GM18498 (cell line): Measurements from ENCODE around the gene EVA1C.
"Not testable (repeated sequence)": the region's sequence is repeated elsewhere in the genome, so short reads cannot be mapped to it uniquely, and the experiment has no call there.

ENCODE experiments used
- ATAC-seq: cut with Tn5 transposase; IDR thresholded peaks from one replicate; pipeline ENCODE4 v1.9.1; 2021; ENCODE audit warnings: mild to moderate bottlenecking, moderate library complexity; ENCODE audit not compliant: unreplicated experiment

EVA1C gene

DNA sequence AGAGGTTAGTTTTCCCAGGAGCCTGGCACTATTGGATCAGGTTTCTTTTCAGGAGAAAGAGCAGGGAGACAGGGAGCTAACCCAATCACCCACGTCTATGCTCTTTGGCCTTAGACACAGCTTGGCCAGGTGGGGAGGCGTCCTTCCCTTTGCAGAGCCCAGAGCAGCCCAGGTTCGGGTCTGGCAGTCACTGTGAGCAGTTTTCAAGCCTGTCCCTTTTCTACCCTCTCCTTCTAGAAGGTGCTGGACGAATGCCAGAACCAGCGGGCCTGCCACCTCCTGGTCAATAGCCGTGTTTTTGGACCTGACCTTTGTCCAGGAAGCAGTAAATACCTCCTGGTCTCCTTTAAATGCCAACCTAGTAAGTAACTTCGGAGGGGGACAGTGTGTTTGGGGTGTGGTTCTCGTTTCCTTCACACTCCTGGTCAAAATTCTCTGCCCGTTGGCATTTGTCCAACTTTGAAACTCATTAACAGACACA is 44.9 kb downstream of the EVA1C start:
- no peak for ATAC-seq

DNA sequence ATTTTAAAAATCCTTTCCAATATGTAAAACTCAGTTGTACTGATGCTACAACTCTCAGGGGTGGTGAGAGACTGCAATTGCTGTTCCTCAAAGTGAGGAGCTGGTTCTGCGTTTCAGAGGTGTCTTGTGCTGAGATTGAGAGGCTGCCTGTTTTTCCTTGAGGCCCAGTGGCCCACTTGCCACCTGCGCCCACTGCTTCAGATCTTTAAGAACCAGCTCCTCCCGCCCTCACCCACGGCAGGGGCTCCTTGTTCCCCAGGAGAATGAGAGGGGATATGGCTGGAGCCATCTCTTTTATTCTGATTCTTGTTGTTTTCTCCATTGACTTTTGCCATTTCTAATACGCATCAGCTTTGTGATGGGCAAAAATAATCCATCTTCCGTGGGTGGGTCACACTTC is 45.5 kb downstream of the EVA1C start:
- ATAC-seq, result no peak

DNA sequence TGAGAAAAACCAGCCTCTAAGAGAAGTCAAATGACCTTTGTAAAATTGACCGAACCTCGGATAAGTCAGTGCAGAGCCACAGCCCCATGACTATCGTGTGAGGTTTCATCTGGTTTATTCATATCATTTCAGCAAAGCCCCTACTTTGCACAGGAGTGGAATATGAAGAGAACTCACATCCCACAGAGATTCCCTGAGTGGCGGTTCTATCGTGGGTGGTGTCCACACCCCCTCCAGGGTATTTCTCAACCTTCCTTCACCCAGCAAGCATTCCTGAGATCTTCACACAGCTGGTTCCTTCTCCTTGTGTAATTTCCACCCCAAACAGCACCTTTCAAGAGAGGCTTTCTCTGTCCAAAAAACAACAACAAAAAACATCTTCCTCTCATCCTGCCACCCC is 47.5 kb downstream of the EVA1C start:
- ATAC-seq, result no peak

DNA sequence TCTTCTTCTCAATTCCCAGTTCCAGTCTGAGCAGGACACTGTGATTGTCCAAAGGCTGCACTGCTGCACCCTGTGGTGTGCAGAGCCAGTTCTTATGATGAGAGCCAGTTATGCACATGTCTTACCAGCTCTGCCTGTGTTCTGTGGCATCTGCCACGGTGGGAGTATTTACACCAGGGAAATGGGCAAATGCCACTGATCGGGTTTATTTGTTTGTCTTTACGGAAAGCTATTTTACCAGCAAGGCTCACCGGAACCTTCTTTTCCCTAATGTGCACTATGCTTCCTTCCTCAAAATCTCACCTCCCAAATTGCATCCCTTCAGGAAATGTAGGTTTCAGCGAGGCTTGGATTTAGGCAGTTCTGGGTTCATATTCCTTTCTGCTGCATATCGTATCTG is 49.0 kb downstream of the EVA1C start:
- ATAC-seq, result no peak

DNA sequence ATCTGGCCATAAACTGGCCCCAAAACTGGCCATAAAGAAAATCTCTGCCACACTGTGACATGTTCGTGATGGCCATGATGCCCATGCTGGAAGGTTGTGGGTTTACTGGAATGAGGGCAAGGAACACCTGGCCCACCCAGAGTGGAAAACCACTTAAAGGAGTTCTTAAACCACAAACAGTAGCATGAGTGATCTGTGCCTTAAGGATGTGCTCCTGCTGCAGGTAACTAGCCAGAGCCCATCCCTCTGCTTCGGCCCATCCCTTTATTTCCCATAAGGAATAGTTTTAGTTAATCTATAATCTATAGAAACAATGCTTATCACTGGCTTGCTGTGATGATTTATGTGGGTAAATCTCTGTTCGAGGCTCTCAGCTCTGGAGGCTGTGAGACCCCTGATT is 50.1 kb downstream of the EVA1C start:
- not testable (repeated sequence) for ATAC-seq

DNA sequence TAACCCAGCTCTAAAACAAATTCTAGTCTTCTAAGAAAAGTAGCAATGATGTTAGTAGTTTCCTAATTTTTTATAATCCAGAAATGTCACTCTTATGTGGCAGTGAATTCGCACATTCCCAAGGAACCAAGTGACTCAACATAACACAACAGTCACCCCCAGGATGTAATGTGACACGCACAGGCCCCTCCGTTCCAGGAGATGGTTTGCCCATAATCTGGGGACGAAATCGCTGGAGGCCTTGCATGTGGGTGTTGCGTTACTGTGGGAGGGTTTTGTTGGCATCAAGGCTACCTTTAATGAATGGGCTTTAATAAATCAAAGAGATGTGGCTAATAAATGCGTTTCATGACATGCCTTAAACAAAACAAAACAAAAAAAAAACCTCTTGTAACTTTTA is 50.9 kb downstream of the EVA1C start:
- ATAC-seq, result no peak

DNA sequence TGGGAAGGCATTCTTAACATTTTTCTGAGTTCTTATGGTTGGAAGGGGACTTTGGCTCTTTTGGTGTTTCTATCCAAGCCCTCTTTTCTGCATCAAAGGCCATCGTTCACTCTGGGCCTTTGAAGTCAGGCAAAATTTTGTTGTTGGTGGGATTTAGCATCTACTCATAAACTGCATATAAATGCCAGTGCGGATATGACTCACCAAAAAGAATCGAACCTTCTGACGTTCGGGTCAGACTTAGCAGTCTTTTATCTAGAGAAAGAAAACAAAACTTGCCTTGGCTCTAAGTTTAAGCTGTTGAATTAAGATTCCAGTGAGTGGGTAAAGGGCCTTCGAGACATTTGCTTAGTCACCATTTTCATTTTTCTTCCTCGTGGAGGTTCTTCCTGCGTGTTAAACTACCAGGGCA is 51.4 kb downstream of the EVA1C start:
- no peak for ATAC-seq

DNA sequence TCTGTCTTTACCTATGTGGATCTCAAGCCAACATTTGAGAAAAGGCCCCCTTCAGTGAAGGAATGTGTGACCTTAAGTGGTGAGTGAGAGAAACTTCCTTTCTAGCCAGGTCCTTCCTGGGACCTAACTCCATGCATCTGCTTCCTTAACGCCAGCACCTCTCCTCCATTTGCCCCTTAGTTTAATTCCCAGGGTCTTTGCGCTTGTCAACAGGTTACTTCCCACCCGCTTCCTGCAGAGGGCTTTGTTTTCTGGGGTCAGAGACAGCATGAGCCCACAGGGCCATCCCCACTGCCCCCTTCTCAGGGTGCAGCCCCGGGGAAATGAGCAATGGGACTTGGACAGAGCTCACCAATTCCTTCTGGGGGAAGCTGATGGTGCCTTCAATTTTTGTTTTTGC is 54.8 kb downstream of the EVA1C start:
- ATAC-seq, result no peak

DNA sequence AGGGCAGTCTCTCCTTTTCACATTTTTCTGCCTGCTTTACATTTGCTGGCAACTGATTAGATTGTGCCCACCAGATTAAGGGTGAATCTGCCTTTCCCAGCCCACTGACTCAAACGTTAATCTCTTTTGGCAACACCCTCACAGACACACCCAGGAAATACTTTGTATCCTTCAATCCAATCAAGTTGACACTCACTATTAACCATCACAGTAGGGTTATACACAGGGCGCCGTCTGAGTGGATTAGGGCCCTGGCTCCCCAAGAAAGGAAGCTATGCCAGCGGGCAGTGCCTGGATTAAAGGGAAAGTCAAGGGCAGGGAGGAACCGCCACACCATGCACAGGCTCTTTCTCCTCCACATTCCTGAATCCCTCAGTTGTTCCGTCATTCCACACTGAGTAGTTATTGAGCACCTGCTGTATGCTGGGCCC is 56.2 kb downstream of the EVA1C start:
- ATAC-seq, result no peak

DNA sequence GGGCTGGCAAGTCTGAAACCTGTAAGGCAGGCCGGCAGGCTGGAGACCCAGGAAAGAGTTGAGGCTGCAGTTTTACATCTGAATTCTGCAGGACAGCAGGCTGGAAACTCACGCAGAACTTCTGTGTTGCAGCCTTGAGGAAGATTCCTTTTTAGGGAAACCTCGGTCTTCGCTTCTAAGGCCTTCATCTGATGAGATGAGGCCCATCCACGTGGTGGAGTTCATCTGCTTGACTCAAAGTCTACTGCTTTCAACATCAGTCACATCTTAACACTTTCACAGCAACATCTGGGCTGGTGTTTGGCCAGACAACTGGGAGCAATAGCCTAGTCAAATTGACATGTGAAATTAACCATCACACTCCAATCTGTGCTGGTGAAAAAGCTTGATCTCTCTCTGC is 57.1 kb downstream of the EVA1C start:
- ATAC-seq, result no peak

DNA sequence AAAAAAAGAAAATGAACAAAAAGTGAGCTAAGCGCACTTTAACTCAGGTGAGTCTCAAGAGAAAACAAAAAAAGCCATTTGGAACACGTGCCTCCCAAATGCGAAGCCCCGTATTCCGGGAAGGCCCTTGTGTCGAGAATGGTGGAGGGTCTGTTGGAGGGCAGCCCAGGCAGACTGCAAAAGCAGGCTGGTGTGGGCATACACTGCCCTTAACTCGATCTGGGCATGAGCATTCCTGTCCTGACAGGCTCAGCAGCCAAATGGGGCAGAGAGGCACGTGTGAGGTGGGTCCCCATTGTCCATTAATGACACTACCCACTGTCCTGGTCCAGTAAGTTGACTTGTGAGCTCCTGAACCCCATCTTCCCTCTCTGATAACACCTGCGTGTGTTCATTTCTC is 57.7 kb downstream of the EVA1C start:
- ATAC-seq, result no peak

DNA sequence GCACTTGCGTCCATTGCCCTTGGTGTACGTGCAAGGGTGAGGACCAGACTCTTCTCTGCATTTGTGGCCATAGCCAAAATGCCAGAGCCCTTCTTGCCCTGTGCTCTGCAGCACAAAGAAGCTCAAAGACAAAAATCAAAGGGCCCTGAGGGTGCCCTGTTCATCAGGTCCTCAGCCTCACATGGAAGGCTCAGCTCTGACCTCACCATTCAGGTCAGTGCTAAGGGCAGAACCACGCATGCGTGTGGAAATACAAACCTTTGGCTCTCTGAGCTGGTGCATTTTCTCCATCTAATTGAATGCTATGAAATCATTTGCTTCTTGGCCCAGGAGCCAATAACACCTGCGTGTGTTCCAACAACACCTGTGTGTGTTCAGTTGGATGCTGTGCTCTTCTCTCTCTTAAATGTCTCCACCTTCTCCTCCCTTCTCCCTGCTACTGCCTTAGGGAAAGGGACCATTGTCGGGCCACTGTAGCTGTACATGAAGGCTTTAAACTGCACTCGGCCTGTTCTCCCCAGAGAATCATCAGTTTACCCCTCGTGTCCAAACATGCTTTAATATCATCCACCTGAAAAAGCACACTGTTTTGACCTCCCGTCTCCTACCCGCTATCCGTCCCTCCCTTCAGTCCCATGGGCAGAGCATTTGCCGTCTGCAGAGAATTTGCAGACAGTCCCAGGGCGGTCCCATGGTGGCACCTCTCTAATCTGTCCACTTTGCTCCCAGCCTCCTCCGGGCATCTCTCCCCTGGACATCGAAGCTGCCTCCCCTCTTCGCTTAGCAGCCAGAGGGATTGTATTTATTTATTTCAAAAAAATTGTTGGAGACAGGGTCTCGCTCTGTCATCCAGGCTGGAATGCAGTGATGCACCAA is 60.6 kb downstream of the EVA1C start:
- no peak for ATAC-seq

DNA sequence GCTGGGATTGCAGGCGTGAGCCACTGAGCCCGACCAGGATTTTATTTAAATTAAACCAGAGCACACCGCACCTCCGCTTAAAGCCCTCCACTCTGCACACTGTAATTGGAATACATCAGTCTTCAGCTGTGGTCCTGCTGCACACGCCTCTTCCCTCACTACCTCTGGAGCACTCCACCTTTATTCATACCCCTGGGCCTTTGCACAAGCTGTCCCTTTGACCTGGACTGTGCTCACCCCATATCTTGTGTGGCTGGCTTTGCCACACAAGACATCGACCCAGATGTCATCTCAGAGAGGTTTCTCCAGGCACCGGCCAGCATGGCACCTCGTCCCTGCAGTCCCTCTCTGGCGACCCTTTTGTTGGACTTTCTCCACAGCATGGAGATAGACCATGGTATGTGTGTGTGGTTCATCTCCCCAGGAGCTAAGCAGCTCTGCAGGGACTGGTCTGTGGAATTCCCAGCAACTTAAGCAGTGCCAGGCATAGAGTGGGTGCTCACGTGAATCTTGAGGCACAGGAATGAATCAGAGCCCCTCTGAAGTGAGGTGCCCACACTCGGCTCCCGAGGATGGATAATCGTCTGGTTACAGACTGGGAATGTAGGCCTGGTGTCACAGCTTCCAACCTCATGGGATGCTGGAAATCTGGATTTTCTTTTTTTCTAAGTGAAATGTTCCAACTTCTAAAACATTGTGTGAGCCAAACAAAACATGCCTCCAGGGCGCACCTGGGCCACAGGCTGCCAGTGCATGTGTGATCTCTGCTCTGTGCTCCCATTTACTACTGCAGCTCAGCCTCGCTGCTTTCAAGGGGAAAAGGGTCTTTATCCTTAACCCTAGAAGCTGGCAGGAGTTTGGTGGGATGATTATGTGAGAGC is 61.9 kb downstream of the EVA1C start:
- ATAC-seq, result no peak

DNA sequence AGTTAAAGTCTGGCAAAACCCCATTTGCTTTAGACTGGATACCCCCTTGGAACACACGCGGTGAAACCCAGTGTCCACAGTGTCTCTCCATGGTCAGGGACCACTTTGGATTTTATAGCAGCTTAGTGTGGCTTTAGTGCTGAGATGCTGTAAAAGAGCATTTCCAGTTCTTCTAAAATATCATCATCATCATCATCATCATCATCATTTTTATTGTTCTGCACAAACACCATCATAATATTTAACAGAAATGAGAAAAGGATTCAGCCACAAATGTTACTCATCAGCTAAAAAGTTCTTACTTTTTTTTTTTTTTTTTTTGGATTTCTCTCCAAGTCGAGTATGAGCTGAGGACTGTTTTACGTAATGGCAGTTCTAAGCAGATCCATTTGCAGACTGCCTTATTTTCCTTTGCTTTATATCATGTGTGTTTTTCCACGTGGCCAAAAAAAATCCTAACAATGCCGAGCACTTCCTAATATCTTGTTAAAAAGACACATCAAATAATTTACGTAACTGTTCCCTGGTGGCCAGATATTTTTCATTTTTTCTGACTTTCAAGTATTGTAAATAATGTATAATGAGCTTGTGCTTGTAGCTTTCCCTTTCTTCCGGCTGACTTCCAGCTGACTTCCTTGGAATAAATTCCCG is 62.8 kb downstream of the EVA1C start:
- ATAC-seq, result no peak

DNA sequence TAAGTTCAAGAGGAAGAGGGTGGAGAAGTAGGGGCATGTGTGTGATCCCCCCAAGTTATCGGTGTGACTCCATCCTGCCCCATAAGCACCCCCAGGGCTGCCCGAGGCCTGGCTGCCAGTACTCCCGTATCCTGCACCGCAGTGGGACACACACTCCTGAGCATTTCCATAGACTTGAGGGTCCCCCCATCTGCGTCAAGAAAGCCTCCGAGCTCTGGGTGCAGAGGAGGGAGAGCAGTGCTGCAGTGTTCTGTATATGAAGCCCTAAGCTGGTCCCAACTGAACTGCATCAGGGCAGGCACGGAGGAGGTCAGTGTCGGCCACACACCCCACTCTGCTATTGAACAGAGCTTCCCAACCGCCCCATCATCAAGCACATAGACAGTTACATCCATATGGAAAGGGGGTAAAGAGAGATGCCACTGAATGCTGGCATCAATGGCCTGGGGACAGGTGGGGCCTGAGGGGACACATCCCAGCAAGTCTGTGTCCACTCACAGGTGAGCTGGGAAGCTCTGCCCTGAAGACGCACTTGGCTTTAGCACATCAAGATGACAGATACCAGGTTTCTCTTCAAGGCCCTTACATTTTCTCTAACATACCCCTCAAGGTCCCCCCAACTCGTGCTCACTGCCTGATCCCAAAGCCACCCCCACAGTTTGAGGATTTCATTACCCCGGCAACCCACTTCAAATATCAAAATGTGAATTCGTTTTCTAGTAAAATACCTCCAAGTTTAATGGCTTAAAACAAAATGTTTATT is 64.3 kb downstream of the EVA1C start:
- ATAC-seq, result no peak

DNA sequence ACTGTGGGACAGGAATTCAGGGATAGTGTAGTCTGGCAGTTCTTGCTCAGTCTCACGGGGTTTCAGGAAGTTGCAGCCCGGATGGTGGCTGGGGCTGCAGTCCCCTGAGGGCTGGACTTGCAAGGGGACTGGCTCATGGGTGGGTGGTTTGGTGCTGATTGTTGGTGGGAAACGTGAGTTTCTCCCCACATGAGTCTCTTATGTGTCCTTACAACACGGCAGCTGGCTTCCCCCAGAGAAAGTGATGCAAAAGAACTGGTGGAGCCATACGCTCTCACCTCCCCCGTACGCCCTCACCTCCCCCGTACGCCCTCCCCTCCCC is 64.9 kb downstream of the EVA1C start:
- ATAC-seq, result no peak

DNA sequence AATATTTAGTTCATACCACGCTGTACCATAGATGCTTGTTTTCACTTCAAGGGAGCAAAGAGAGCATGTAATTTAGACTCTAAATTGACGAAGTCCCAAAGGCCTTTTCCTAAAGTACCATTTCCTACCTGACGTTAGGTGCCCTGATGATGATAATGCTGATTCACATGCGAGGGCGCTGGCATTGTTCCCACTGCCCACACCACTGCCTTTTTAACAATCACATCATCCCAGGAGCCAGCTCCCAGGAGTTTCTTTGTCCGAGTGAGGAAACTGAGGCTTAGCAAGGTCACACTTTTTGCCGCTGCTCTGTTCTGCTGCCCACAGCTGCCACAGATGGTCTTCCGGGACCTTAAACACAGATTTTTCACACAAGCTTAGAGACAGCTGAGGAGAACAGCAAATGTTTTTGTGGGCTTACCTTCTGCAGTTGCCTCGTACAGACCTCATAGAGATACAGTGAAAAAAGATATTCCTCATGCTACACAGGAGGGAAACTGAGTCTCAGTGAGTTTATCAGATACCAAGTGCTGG is 69.4 kb downstream of the EVA1C start:
- no peak for ATAC-seq

DNA sequence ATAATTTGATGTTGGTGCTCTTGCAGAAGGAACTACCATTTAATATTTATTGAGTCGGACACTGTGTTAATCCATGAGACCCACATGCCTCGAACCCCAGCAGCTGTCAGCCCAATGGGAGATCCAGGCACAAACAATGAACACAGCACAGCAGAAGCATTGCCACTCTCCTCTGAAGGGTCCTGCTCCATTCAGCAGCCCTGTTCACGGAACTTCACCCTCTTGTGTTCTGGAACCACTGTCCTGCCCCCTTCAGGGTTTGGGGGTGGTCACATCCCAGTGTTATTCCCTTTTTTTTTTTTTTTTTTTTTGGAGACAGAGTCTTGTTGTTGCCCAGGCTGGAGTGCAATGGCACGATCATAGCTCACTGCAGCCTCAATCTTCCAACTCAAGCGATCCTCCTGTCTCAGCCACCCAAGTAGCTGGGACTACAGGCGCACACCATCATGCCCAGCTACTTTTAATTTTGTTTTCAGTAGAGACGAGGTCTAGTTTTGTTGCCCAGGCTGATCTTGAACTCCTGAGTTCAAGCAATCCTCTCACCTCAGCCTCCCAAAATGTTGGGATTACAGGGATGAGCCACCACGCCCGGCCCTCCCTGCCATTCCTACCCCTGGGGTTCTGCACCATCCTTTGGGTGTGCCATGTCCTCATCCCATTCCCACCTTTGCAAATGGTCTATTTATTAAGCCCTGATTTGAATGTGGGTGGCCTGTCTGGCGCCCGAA is 70.2 kb downstream of the EVA1C start:
- ATAC-seq, result no peak

DNA sequence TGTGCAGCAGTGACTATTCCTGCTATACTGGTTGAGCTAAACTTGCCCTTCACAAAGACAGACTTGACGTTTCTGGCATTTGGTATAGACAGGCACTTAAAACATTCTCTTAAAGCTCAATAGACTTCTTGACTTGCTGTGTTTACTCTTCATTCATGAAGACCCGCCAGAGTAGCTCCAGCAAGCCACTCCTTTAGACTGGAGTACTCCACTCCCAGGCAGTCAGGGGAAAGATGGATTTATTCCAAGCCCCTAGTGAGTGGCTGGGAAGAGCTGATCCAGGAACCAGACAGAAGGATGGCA is 70.7 kb downstream of the EVA1C start:
- no peak for ATAC-seq
